CD4-positive, alpha-beta T cell treated with Interleukin-10 for 1 hour (primary cell): ENCODE results near the gene STARD13.

Source experiments
- DNase-seq: peaks from one replicate; pipeline ENCODE4 v3.0.0-alpha.2; 2020

The STARD13 gene

GRCh38 chr13:33276570-33276969 is 9.0 kb downstream of the STARD13 start:
- no peak for DNase-seq

DNA sequence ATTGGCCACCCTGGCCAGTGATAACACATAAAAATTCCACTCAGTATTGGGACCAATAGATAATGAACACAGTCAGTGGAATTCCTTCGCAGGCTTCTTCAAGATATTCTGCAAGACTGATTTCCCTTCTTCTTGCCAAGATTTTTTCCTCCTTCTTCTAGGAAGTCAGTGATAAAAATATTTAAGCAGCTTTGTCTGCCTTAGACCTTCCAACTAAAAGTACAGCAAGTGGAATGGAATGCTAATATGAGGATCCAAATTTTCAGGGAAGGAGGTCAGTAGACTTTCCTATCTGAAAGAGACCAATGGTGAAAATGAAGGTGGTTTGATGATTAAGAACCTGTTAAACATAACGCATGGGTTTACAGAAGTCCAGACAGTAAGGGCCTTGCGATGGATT is 9.6 kb downstream of the STARD13 start:
- no peak for DNase-seq

DNA sequence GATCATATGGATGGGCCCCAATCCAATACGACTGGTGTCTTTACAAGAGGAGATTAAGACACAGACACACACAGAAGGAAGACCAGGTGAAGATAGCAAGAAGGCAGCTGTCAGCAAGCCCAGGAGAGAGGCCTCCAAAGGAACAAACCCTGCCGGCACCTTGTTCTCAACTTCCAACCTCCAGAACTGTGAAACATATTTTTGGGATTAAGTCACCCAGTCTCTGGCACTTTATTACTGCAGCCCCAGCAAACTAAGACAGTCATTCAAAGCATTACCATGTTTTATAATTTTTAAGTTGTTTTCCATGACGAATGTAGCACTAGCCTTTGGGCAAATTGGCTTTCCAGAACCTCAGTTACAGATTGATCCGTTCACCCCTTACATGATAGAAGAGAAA is 11.3 kb downstream of the STARD13 start:
- no peak for DNase-seq

DNA sequence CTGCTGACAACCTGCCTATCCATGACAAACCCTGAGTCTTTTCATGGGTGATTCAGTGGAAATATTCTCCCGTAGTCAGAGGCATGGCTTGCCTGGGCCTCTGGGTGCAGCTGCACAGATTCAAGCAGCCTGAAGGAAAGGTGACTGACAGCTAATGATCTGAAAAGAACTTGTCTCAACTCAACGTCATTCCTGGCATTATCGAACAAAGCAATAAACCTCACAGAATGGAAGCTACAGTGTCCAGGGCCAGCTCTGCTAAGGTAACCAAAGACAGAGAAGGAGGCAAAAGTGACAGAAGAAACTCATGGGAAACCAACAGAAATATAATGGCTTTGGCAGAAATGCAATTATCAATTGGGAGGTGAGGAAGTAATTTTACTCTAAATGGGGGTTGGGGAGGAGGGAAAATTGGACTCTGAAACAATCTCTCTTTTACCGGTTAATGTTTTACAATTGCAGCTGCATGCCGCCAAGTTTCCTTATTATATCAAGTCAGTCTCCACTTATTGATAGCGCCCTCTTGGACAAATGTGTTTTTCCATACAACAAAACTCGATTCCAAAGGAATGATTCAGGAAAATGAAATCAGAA is 12.9 kb downstream of the STARD13 start:
- DNase-seq = no peak

DNA sequence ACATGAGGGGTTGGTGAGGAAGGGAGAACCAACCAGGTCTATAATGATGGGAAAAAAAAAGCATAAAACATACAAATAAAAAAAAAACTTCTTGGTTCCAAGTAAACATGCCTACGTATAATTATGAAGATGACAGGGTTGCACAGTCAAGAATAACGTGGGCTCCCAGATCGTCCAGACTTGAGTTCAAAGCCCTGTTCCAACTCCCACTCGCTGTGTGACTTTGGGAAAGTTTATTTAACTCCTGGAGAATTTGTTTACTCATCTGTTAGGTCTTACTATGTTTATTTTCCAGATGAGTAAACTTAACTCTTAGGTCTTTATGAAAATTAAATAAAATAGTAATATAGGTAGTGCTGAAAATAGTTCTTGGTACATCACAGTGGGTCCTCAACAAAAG is 13.8 kb downstream of the STARD13 start:
- DNase-seq = no peak

DNA sequence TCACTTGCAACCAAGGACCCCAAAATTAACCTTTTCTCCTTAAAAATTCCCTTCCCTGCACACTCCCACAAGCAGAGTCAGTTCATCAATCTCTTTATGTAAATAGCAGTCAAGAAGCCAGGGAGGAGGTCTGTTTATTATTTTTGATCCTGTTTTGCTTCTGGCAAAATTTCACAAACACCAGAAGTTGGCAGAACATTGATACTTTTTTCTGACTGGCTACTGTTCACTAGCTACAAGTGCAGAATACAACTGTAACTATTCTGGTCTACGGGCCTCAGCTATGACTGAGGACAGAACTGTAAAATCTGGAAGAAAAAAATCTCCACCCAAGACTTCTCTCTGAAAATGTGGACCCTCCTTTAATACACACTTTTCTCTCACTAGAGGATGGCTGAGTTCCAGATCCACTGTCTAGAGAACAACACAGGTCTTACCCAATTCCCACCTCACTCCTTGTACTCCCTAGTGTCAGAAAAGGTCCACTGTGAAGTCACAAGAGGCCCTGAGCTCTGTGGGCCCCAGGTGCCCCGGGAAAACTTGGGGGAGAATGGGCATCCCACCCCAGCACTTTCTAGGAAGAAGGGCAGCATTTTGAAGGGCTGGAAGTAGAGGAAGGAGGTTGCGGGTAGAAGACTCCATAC is 14.5 kb downstream of the STARD13 start:
- DNase-seq = no peak

GRCh38 chr13:33265607-33266006 is 19.9 kb downstream of the STARD13 start:
- DNase-seq = no peak

DNA sequence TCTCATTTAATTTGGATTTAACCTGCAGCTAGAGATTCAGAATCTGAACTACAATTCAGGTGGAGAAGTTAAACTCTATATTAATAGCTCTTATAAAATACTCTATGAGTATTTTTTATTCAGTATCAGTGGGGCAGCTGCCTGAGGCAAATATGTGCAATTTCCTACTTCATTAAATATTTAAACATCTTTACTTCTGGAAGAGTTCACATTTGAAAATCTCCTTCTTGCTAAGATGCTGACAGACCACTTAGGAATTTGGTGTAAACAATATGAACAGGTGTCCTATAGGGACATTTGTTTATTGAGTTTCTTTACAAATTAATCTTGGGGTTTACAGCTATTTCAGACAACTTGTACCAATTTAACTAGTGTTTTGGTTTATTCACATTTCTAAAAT is 20.4 kb downstream of the STARD13 start:
- no peak for DNase-seq

- DNase-seq = no peak
These were observed 21.0 kb downstream of the STARD13 start for GRCh38 chr13:33264620-33264978.

- DNase-seq = no peak
These were observed 21.5 kb downstream of the STARD13 start for GRCh38 chr13:33263976-33264619.

DNA sequence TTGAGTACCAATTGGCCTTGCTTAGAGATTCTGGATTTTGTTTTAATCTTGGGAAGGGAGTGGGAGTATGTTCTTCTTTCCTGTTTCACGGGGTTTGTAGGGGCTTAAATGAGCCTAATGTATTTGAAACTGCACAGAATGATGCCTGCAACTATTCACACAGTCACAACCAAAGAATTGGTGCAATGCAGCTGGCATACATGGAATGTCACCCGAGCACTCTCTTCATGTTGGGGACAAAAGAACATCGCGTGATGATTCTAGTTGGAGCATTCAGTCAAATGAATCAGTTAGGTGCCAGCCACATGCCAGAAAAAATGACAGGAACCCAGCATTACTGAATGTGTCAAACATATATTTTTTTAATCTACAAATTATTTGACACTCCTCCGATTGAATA is 22.1 kb downstream of the STARD13 start:
- DNase-seq = no peak

- DNase-seq = no peak
These were observed 22.6 kb downstream of the STARD13 start for GRCh38 chr13:33262997-33263396.

- no peak for DNase-seq
These were observed 23.0 kb downstream of the STARD13 start for GRCh38 chr13:33262594-33262993.

DNA sequence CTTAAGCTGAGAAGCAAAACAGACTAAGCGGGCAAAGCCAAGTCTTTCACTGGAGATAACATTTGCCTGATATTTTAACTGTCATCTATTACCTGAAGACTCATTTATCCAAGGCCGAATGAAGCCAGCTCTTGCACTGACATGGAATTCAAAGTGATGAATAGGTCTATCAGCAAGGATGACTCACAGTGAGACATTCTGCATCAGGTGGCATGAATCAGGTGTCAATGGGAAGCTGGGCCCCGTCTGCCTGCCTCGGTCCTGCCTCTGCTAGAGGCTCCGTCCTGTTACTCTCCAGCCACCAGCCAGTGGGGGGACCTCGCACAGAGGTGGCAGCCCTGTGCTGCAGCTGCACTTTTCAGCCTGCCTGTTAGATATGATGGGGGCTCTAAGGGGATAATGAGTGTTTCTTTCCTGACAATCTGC is 23.5 kb downstream of the STARD13 start:
- no peak for DNase-seq

GRCh38 chr13:33261387-33262061 is 24.0 kb downstream of the STARD13 start:
- no peak for DNase-seq

- no peak for DNase-seq
These were observed 25.1 kb downstream of the STARD13 start for GRCh38 chr13:33260168-33261098.

DNA sequence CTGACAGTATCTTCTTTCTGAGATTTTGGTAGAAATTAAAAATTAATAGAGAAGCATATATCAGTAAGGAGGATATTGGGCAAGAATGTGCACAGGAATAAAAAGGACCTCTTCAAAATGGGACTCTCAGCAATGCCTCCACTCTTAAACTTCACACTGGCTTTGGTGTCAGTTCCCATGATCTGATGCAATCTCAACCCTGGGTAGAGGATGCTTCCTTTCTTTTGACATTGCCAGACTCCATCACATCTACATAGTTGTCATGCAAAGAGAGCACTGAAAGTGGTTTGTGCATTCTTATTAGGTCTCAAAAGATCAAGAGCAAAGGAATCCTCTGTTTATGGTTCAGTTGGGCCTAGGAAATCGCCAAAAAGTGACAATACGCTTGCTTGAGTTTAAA is 26.3 kb downstream of the STARD13 start:
- DNase-seq = no peak

DNA sequence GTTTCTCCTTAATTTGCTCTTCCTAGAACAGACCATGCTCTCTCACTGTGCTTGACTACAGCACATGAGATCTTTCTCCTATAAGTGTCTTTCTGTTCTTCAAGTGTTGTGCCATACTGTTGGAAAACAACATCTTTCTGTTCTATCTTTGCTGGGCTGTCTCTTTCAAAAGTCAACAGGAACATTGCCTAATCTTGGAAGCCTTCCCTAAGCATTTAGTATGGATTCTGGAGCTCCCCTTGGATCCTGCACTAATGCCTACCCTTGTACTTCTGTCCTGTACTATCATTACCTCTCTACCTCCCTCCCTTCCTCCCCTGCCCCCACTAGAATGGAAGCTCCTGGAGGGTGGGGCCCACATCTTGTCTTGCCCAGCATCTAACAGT is 26.8 kb downstream of the STARD13 start:
- no peak for DNase-seq

DNA sequence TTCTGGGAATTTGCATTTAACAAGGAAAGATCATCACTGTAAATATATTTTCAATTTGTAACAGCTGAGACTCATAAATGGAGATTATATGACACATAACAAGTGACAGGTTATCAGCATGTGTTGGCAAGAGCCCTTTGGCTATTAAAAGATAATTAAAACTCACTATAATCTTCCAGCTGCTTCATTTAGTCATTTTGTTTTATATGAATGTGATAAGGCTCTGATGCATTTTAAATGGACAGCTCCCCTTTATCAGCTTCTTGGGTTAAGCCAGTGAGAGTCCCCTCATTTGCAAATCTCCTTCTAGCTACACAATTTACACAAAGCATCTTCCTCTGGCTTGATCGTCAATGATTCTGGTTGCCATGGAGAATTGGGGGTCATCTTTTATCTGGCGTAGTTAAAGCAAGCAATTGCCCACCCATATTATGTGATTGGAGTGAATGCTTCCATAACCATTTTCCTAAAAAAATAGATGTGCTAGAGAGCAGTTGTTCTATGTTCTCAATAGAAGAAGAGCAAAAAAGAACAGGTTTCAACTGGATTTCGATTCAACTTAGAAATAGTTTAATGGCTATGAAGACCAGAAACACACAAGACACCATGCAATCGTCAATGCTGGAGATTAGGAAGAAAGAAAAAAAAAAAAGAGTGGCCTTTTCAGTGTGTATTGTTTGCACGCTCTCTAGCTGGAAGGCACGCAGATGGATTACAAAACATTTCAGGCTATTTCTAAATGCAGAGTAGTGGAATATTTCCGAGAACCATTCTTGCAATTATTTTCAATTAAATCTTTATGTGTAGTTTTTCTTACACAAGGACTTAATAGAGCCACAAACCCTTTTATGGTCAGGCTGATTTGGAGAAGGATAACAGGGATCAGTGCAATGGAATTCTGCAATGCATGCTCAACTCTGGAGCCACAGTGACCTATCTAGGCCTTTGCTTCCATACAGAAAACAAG is 27.4 kb downstream of the STARD13 start:
- DNase-seq = no peak

GRCh38 chr13:33256148-33256840 is 29.3 kb downstream of the STARD13 start:
- DNase-seq = no peak

DNA sequence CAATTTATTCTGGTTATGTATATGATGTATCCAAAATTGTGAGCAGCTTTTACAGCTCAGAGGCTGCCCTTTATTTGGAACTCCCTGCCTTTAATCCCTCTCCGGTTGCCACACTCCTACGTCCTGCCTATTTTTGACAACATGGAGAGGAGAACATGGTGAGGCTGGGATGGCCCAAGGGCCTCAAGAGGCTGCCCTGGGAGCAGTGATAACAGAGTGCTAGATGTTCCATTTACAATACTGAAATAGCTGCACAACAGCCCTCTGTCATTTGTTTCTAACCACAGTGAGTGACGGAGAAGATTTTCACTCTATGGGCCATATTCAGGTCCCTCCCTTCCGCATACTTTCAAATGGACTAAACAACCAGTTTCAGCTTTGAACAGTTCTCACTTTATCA is 33.4 kb downstream of the STARD13 start:
- DNase-seq = no peak
